ENCODE data around the gene GBA2.

GBA2 gene

GRCh38 chr9:35734096-35734495, 14.9 kb downstream of the GBA2 start:
- Mint-ChIP-seq H3K4me3 (no peak overlapping the region), H3K9me3 (no peaks in the 10 kb centered on the region), H3K27ac (no peak overlapping the region), H3K4me1 (peaks cover 19% of the 10 kb centered on the region), H3K36me3 (peaks cover 74% of the 10 kb centered on the region)
- no peak for DNase-seq (ENCODE audit: low spot score in 2 of 2)
- ATAC-seq = no peak

- Mint-ChIP-seq H3K4me3 (no peak overlapping the region), H3K36me3 (peaks cover 63% of the 10 kb centered on the region), H3K4me1 (peaks cover 19% of the 10 kb centered on the region), H3K9me3 (no peaks in the 10 kb centered on the region), H3K27ac (no peak overlapping the region)
- ATAC-seq (peak; percentile 1), DNase-seq (ENCODE audit: low spot score in 2 of 2) (peak in 1 of 2 donors; percentile 65)
These were observed 16.1 kb downstream of the GBA2 start for GRCh38 chr9:35732800-35733541.

- DNase-seq (ENCODE audit: low spot score in 2 of 2) (peak; percentile 86 to 98), ATAC-seq (peak; percentile 92)
- Mint-ChIP-seq H3K27ac (no peak within 1 kb of the TSS), H3K4me1 (peaks cover 19% of the 10 kb centered on the region), H3K36me3 (peaks cover 56% of the 10 kb centered on the region), H3K9me3 (no peaks in the 10 kb centered on the region), H3K4me3 (no peak within 1 kb of the TSS)
These were observed 16.7 kb downstream of the GBA2 start, which contains the start of the genes CREB3 and TLN1 for GRCh38 chr9:35732185-35732799. CREB3 (plus strand) TSS chr9:35732666; CDS start chr9:35732773, 107 bp downstream. TLN1 (minus strand) TSS chr9:35732195; CDS start chr9:35725694, 6,501 bp downstream.

- Mint-ChIP-seq H3K36me3 (peaks cover 49% of the 10 kb centered on the region), H3K27ac (no peak overlapping the region), H3K4me1 (peaks cover 19% of the 10 kb centered on the region), H3K4me3 (no peak overlapping the region), H3K9me3 (no peaks in the 10 kb centered on the region)
- DNase-seq (ENCODE audit: low spot score in 2 of 2) = no peak
- ATAC-seq = no peak
These were observed 17.4 kb downstream of the GBA2 start for GRCh38 chr9:35731415-35732184.

GRCh38 chr9:35730486-35730854, 18.6 kb downstream of the GBA2 start:
- Mint-ChIP-seq H3K4me3 (no peak overlapping the region), H3K36me3 (peaks cover 38% of the 10 kb centered on the region), H3K4me1 (peaks cover 9% of the 10 kb centered on the region), H3K9me3 (no peaks in the 10 kb centered on the region), H3K27ac (no peak overlapping the region)
- ATAC-seq (no peak), DNase-seq (ENCODE audit: low spot score in 2 of 2) (no peak)

- DNase-seq (ENCODE audit: low spot score in 2 of 2) = peak; percentile 17 to 67
- no peak overlapping the region for H3K27ac Mint-ChIP-seq
- peaks cover 11% of the 10 kb centered on the region for H3K4me1 Mint-ChIP-seq
- H3K4me3 Mint-ChIP-seq = no peak overlapping the region
- peaks cover 32% of the 10 kb centered on the region for H3K36me3 Mint-ChIP-seq
- no peaks in the 10 kb centered on the region for H3K9me3 Mint-ChIP-seq
- ATAC-seq = no peak
These were observed 19.1 kb downstream of the GBA2 start for GRCh38 chr9:35729700-35730485.

- Mint-ChIP-seq H3K9me3 (no peaks in the 10 kb centered on the region), H3K4me3 (no peak overlapping the region), H3K27ac (no peak overlapping the region), H3K4me1 (peaks cover 16% of the 10 kb centered on the region), H3K36me3 (peaks cover 24% of the 10 kb centered on the region)
- no peak for ATAC-seq
- DNase-seq (ENCODE audit: low spot score in 2 of 2) = no peak
These were observed 19.9 kb downstream of the GBA2 start for GRCh38 chr9:35729101-35729500.

GRCh38 chr9:35728041-35728971, 20.7 kb downstream of the GBA2 start:
- no peak overlapping the region for H3K4me3 Mint-ChIP-seq
- H3K36me3 Mint-ChIP-seq = peaks cover 19% of the 10 kb centered on the region
- no peaks in the 10 kb centered on the region for H3K9me3 Mint-ChIP-seq
- no peak overlapping the region for H3K27ac Mint-ChIP-seq
- DNase-seq (ENCODE audit: low spot score in 2 of 2) = peak; percentile 58 to 85
- H3K4me1 Mint-ChIP-seq = peaks cover 14% of the 10 kb centered on the region
- peak; percentile 44 for ATAC-seq

GRCh38 chr9:35727676-35728040, 21.4 kb downstream of the GBA2 start:
- no peak overlapping the region for H3K4me3 Mint-ChIP-seq
- no peaks in the 10 kb centered on the region for H3K9me3 Mint-ChIP-seq
- ATAC-seq = no peak
- DNase-seq (ENCODE audit: low spot score in 2 of 2) = no peak
- no peak overlapping the region for H3K27ac Mint-ChIP-seq
- H3K4me1 Mint-ChIP-seq = peaks cover 9% of the 10 kb centered on the region
- peaks cover 14% of the 10 kb centered on the region for H3K36me3 Mint-ChIP-seq

GRCh38 chr9:35726931-35727330, 22.1 kb downstream of the GBA2 start:
- no peak overlapping the region for H3K27ac Mint-ChIP-seq
- peaks cover 17% of the 10 kb centered on the region for H3K4me1 Mint-ChIP-seq
- peak in 1 of 2 donors; percentile 60 for DNase-seq (ENCODE audit: low spot score in 2 of 2)
- peak; percentile 37 for ATAC-seq
- H3K36me3 Mint-ChIP-seq = peaks cover 7% of the 10 kb centered on the region
- no peaks in the 10 kb centered on the region for H3K9me3 Mint-ChIP-seq
- H3K4me3 Mint-ChIP-seq = no peak overlapping the region

GRCh38 chr9:35725362-35725761, 23.7 kb downstream of the GBA2 start:
- H3K36me3 Mint-ChIP-seq = peaks cover 2% of the 10 kb centered on the region
- no peak overlapping the region for H3K4me3 Mint-ChIP-seq
- H3K27ac Mint-ChIP-seq = no peak overlapping the region
- ATAC-seq = no peak
- no peak for DNase-seq (ENCODE audit: low spot score in 2 of 2)
- peaks cover 23% of the 10 kb centered on the region for H3K4me1 Mint-ChIP-seq
- H3K9me3 Mint-ChIP-seq = no peaks in the 10 kb centered on the region

GRCh38 chr9:35723908-35724307, 25.1 kb downstream of the GBA2 start:
- H3K9me3 Mint-ChIP-seq = no peaks in the 10 kb centered on the region
- DNase-seq (ENCODE audit: low spot score in 2 of 2) (no peak), ATAC-seq (no peak)
- no peak overlapping the region for H3K4me3 Mint-ChIP-seq
- peaks cover 23% of the 10 kb centered on the region for H3K4me1 Mint-ChIP-seq
- no peak overlapping the region for H3K27ac Mint-ChIP-seq
- no peaks in the 10 kb centered on the region for H3K36me3 Mint-ChIP-seq

- no peak for DNase-seq (ENCODE audit: low spot score in 2 of 2)
- H3K4me3 Mint-ChIP-seq = no peak overlapping the region
- no peak overlapping the region for H3K27ac Mint-ChIP-seq
- no peaks in the 10 kb centered on the region for H3K36me3 Mint-ChIP-seq
- no peaks in the 10 kb centered on the region for H3K9me3 Mint-ChIP-seq
- peaks cover 23% of the 10 kb centered on the region for H3K4me1 Mint-ChIP-seq
- no peak for ATAC-seq
These were observed 25.6 kb downstream of the GBA2 start for GRCh38 chr9:35723426-35723825.

- H3K36me3 Mint-ChIP-seq = no peaks in the 10 kb centered on the region
- no peak overlapping the region for H3K27ac Mint-ChIP-seq
- H3K4me1 Mint-ChIP-seq = peaks cover 23% of the 10 kb centered on the region
- ATAC-seq (no peak), DNase-seq (ENCODE audit: low spot score in 2 of 2) (no peak)
- H3K9me3 Mint-ChIP-seq = no peaks in the 10 kb centered on the region
- H3K4me3 Mint-ChIP-seq = no peak overlapping the region
These were observed 29.5 kb downstream of the GBA2 start for GRCh38 chr9:35719546-35719945.
